IPS-18a (cell line): Measurements from ENCODE around the gene SLC6A4.

Experiments used
- H3K27ac ChIP-seq: one replicate; pipeline ENCODE4 v1.5.1; 2013; ENCODE audit warnings: low read length
- H3K27me3 ChIP-seq: one replicate; pipeline ENCODE4 v1.6.1; 2013; ENCODE audit warnings: mild to moderate bottlenecking, low read length; ENCODE audit not compliant: control insufficient read depth, insufficient read depth
- H3K36me3 ChIP-seq: one replicate; pipeline ENCODE4 v1.6.1; 2013; ENCODE audit warnings: low read depth, low read length; ENCODE audit not compliant: control insufficient read depth
- H3K4me1 ChIP-seq: one replicate; pipeline ENCODE4 v1.6.1; 2013; ENCODE audit warnings: low read depth, low read length; ENCODE audit not compliant: control insufficient read depth
- H3K4me3 ChIP-seq: one replicate; pipeline ENCODE4 v1.5.1; 2013; ENCODE audit warnings: low read length
- H3K9ac ChIP-seq: one replicate; pipeline ENCODE4 v1.6.1; 2013; ENCODE audit warnings: mild to moderate bottlenecking, low read length, moderate library complexity
- H3K9me3 ChIP-seq: one replicate; pipeline ENCODE4 v1.6.1; 2013; ENCODE audit warnings: low read depth, low read length; ENCODE audit not compliant: control insufficient read depth

Gene SLC6A4

GRCh38 chr17:30199600-30199999 lies 35.9 kb downstream of the SLC6A4 start:
- H3K27ac ChIP-seq, result no peak overlapping the region
- no peaks in the 10 kb centered on the region for H3K4me1 ChIP-seq
- no peak overlapping the region for H3K9ac ChIP-seq

GRCh38 chr17:30197416-30197815 lies 38.1 kb downstream of the SLC6A4 start:
- no peaks in the 10 kb centered on the region for H3K27me3 ChIP-seq

More at GRCh38 chr17:30199600-30199999, 35.9 kb downstream of the SLC6A4 start:
- Histone ChIP-seq H3K9me3 (no peaks in the 10 kb centered on the region), H3K27me3 (no peaks in the 10 kb centered on the region), H3K36me3 (no peaks in the 10 kb centered on the region), H3K4me3 (no peak overlapping the region)

GRCh38 chr17:30196504-30196903 lies 39.0 kb downstream of the SLC6A4 start:
- no peak overlapping the region for H3K4me3 ChIP-seq
- no peak overlapping the region for H3K27ac ChIP-seq
- H3K4me1 ChIP-seq, result no peaks in the 10 kb centered on the region
- no peaks in the 10 kb centered on the region for H3K9me3 ChIP-seq
- H3K27me3 ChIP-seq, result no peaks in the 10 kb centered on the region
- H3K9ac ChIP-seq, result no peak overlapping the region
- no peaks in the 10 kb centered on the region for H3K36me3 ChIP-seq

More at GRCh38 chr17:30197416-30197815, 38.1 kb downstream of the SLC6A4 start:
- H3K9me3 ChIP-seq, result no peaks in the 10 kb centered on the region
- H3K9ac ChIP-seq, result no peak overlapping the region
- H3K36me3 ChIP-seq, result no peaks in the 10 kb centered on the region
- no peak overlapping the region for H3K27ac ChIP-seq
- no peak overlapping the region for H3K4me3 ChIP-seq
- H3K4me1 ChIP-seq, result no peaks in the 10 kb centered on the region

GRCh38 chr17:30191072-30191471 lies 44.4 kb downstream of the SLC6A4 start:
- H3K36me3 ChIP-seq, result no peaks in the 10 kb centered on the region
- no peaks in the 10 kb centered on the region for H3K4me1 ChIP-seq
- H3K4me3 ChIP-seq, result no peak overlapping the region
- H3K27me3 ChIP-seq, result no peaks in the 10 kb centered on the region
- no peak overlapping the region for H3K27ac ChIP-seq
- H3K9ac ChIP-seq, result no peak overlapping the region
- H3K9me3 ChIP-seq, result no peaks in the 10 kb centered on the region

GRCh38 chr17:30188211-30188939 lies 47.1 kb downstream of the SLC6A4 start:
- Histone ChIP-seq H3K27me3 (no peaks in the 10 kb centered on the region), H3K9ac (no peak overlapping the region), H3K9me3 (no peaks in the 10 kb centered on the region), H3K27ac (no peak overlapping the region), H3K36me3 (peaks cover 20% of the 10 kb centered on the region), H3K4me3 (no peak overlapping the region), H3K4me1 (no peaks in the 10 kb centered on the region)

- Histone ChIP-seq H3K27ac (no peak overlapping the region), H3K4me3 (no peak overlapping the region), H3K9me3 (no peaks in the 10 kb centered on the region), H3K27me3 (no peaks in the 10 kb centered on the region), H3K36me3 (peaks cover 25% of the 10 kb centered on the region), H3K4me1 (no peaks in the 10 kb centered on the region), H3K9ac (no peak overlapping the region)
These were observed 47.9 kb downstream of the SLC6A4 start for GRCh38 chr17:30187573-30187972.

GRCh38 chr17:30186761-30187160 lies 48.7 kb downstream of the SLC6A4 start:
- Histone ChIP-seq H3K36me3 (peaks cover 26% of the 10 kb centered on the region), H3K4me1 (no peaks in the 10 kb centered on the region)

GRCh38 chr17:30176855-30177254 lies 58.6 kb downstream of the SLC6A4 start:
- no peaks in the 10 kb centered on the region for H3K27me3 ChIP-seq
- no peaks in the 10 kb centered on the region for H3K9me3 ChIP-seq
- H3K36me3 ChIP-seq, result peaks cover 63% of the 10 kb centered on the region
- H3K4me1 ChIP-seq, result no peaks in the 10 kb centered on the region
- H3K27ac ChIP-seq, result no peak overlapping the region
- no peak overlapping the region for H3K4me3 ChIP-seq
- no peak overlapping the region for H3K9ac ChIP-seq

More at GRCh38 chr17:30186761-30187160, 48.7 kb downstream of the SLC6A4 start:
- Histone ChIP-seq H3K27ac (no peak overlapping the region), H3K4me3 (no peak overlapping the region), H3K9me3 (no peaks in the 10 kb centered on the region), H3K27me3 (no peaks in the 10 kb centered on the region), H3K9ac (no peak overlapping the region)

- Histone ChIP-seq H3K36me3 (peaks cover 45% of the 10 kb centered on the region), H3K27me3 (no peaks in the 10 kb centered on the region), H3K9ac (no peak overlapping the region), H3K9me3 (no peaks in the 10 kb centered on the region), H3K4me1 (no peaks in the 10 kb centered on the region), H3K27ac (no peak overlapping the region), H3K4me3 (no peak overlapping the region)
These were observed 60.9 kb downstream of the SLC6A4 start for GRCh38 chr17:30174556-30174955.

- H3K36me3 ChIP-seq, result peaks cover 38% of the 10 kb centered on the region
- H3K4me1 ChIP-seq, result no peaks in the 10 kb centered on the region
- H3K27me3 ChIP-seq, result no peaks in the 10 kb centered on the region
- no peak overlapping the region for H3K4me3 ChIP-seq
- no peaks in the 10 kb centered on the region for H3K9me3 ChIP-seq
- H3K9ac ChIP-seq, result no peak overlapping the region
- H3K27ac ChIP-seq, result no peak overlapping the region
These were observed 61.8 kb downstream of the SLC6A4 start for GRCh38 chr17:30173649-30174048.

- no peak overlapping the region for H3K27ac ChIP-seq
- H3K27me3 ChIP-seq, result no peaks in the 10 kb centered on the region
- no peaks in the 10 kb centered on the region for H3K9me3 ChIP-seq
- H3K36me3 ChIP-seq, result peaks cover 30% of the 10 kb centered on the region
- H3K9ac ChIP-seq, result no peak overlapping the region
- no peak overlapping the region for H3K4me3 ChIP-seq
- no peaks in the 10 kb centered on the region for H3K4me1 ChIP-seq
These were observed 62.9 kb downstream of the SLC6A4 start for GRCh38 chr17:30172560-30172959.

GRCh38 chr17:30170415-30170987 lies 65.0 kb downstream of the SLC6A4 start:
- Histone ChIP-seq H3K4me3 (no peak overlapping the region), H3K27me3 (no peaks in the 10 kb centered on the region), H3K9ac (no peak overlapping the region), H3K9me3 (no peaks in the 10 kb centered on the region), H3K27ac (no peak overlapping the region), H3K36me3 (peaks cover 26% of the 10 kb centered on the region), H3K4me1 (no peaks in the 10 kb centered on the region)
